Peyer's patch (tissue), 4 donors: ENCODE results near the gene AMIGO1.

ENCODE experiments used
- CTCF ChIP-seq, 6 experiments: fragments of 450-650 bp in 4 of 6; fragments of 200-600 bp in 2 of 6; sonication (generic) in 1 of 6; IDR thresholded peaks; one replicate each; pipeline ENCODE4 v1.5.1; 2017 to 2019; ENCODE audit warnings: antibody characterized with exemption in 6 of 6, mild to moderate bottlenecking in 3 of 6, moderate library complexity in 1 of 6
- POLR2A ChIP-seq, 2 donors: fragments of 450-650 bp; IDR thresholded peaks; one replicate each; pipeline ENCODE4 v1.5.1; 2017; ENCODE audit warnings: antibody characterized with exemption in 2 of 2, mild to moderate bottlenecking in 2 of 2, moderate library complexity in 2 of 2

- TF ChIP-seq CTCF (IDR thresholded peaks at IDR 0.05) (no peak), POLR2A (IDR thresholded peaks at IDR 0.05) (no peak)
These were observed 17.7 kb upstream of the AMIGO1 start for GRCh38 chr1:109527098-109527811.
